HCT116 (cell line): Measurements from ENCODE around the gene SACM1L. TPM values are rescaled to one million over a fixed set of nuclear protein-coding genes. Genes with fewer than 3 reads are reported as not detected.

Source experiments
- ATAC-seq: fragments of 200-7000 bp; cut with Tn5 transposase; 2 replicates; pipeline ENCODE4 v1.9.1; 2020; ENCODE audit warnings: mild to moderate bottlenecking, moderate library complexity
- BruUV-seq: library from RNA; stranded (reverse); fragments of 400-500 nt; replicated peaks from 2 replicates; lab custom pipeline; 2021; lab: Mats Ljungman, UMichigan
- CTCF ChIA-PET: fragments of 300-600 bp; sonication (Branson Sonifier 250); formaldehyde crosslinking; loops from one replicate; lab custom pipeline; 2021; ENCODE audit warnings: antibody characterized with exemption; lab: Charles Lee
- POLR2A ChIA-PET: fragments of 300-600, 350-600 bp; sonication (Branson Sonifier 250); formaldehyde crosslinking; loops from one replicate; lab custom pipeline; 2021; ENCODE audit warnings: antibody characterized with exemption; lab: Charles Lee
- RAD21 ChIA-PET, 2 experiments: fragments of 300-600 bp; sonication (Branson Sonifier 250); formaldehyde crosslinking; loops; one replicate each; lab custom pipeline; 2023; ENCODE audit warnings: low total read pairs in 2 of 2; ENCODE audit not compliant: uncharacterized antibody in 2 of 2, unreplicated experiment in 2 of 2, low non-redundant PET in 1 of 2; lab: Charles Lee
- DNase-seq: peaks from one replicate; pipeline ENCODE4 v3.0.0-alpha.2; 2010; ENCODE audit warnings: low read depth, low spot score
- H2AFZ ChIP-seq: fragments of 200-600 bp; shearing (Covaris generic), sonication (generic); 2 replicates; pipeline ENCODE4 v1.6.1; 2017; ENCODE audit warnings: low read depth, mixed run types, mixed read lengths, antibody characterized with exemption, low read length; ENCODE audit not compliant: poor library complexity, severe bottlenecking
- H3K27ac ChIP-seq: 2 replicates; pipeline ENCODE4 v1.5.1; 2012; ENCODE audit warnings: low read depth, low read length
- H3K27me3 ChIP-seq: fragments of 200-600 bp; sonication (generic); 2 replicates; pipeline ENCODE4 v1.6.1; 2016; ENCODE audit warnings: mixed run types, low read length, mixed read lengths; ENCODE audit not compliant: insufficient read depth
- H3K36me3 ChIP-seq, 2 experiments: fragments of 200-500 bp in 1 of 2; fragments of 200-600 bp in 1 of 2; sonication (Bioruptor generic) in 1 of 2; sonication (generic) in 1 of 2; 2 replicates each; pipeline versions ENCODE4 v1.5.1 to v1.6.1; 2014 to 2016; ENCODE audit warnings: low read length in 2 of 2, inconsistent platforms in 1 of 2, mixed read lengths in 1 of 2, mixed run types in 1 of 2; ENCODE audit not compliant: insufficient read depth in 2 of 2, control insufficient read depth in 1 of 2
- H3K4me1 ChIP-seq, 2 experiments: fragments of 200-600 bp in 1 of 2; sonication (generic) in 1 of 2; 2 replicates each; pipeline versions ENCODE4 v1.5.1 to v1.6.1; 2012 to 2017; ENCODE audit warnings: low read length in 2 of 2, inconsistent platforms in 1 of 2, mild to moderate bottlenecking in 1 of 2, mixed read lengths in 1 of 2, mixed run types in 1 of 2, moderate library complexity in 1 of 2; ENCODE audit not compliant: insufficient read depth in 2 of 2, control insufficient read depth in 1 of 2
- H3K4me2 ChIP-seq: fragments of 200-600 bp; sonication (generic); 2 replicates; pipeline ENCODE4 v1.6.1; 2017; ENCODE audit warnings: mixed run types, low read length, mixed read lengths
- H3K4me3 ChIP-seq, 2 experiments: fragments of 200-600 bp in 1 of 2; sonication (generic) in 1 of 2; replicated peaks in 1 of 2; 2 replicates each; pipeline ENCODE4 v1.5.1; 2011 to 2016; ENCODE audit warnings: low read length in 2 of 2, control low read depth in 1 of 2, low read depth in 1 of 2, mild to moderate bottlenecking in 1 of 2, mixed read lengths in 1 of 2, mixed run types in 1 of 2
- H3K79me2 ChIP-seq: fragments of 200-600 bp; sonication (generic); 2 replicates; pipeline ENCODE4 v1.6.1; 2017; ENCODE audit warnings: mild to moderate bottlenecking, mixed run types, low read length, moderate library complexity, mixed read lengths; ENCODE audit not compliant: insufficient read depth
- H3K9ac ChIP-seq: fragments of 200-600 bp; sonication (generic); 2 replicates; pipeline ENCODE4 v1.6.1; 2016; ENCODE audit warnings: low read length, mixed read lengths
- H3K9me2 ChIP-seq: fragments of 200-600 bp; sonication (generic), shearing (Covaris generic); 2 replicates; pipeline ENCODE4 v1.6.1; 2017; ENCODE audit warnings: mixed run types, mild to moderate bottlenecking, moderate library complexity; ENCODE audit not compliant: insufficient read depth
- H3K9me3 ChIP-seq, 2 experiments: fragments of 200-500 bp in 1 of 2; fragments of 200-600 bp in 1 of 2; sonication (Bioruptor generic) in 1 of 2; sonication (generic) in 1 of 2; 2 replicates each; pipeline ENCODE4 v1.6.1; 2014 to 2017; ENCODE audit warnings: low read length in 2 of 2, mixed read lengths in 2 of 2, inconsistent platforms in 1 of 2, low read depth in 1 of 2, mild to moderate bottlenecking in 1 of 2, mixed run types in 1 of 2, moderate library complexity in 1 of 2; ENCODE audit not compliant: control insufficient read depth in 1 of 2, insufficient read depth in 1 of 2
- H4K20me1 ChIP-seq: fragments of 200-600 bp; sonication (generic), shearing (Covaris generic); 2 replicates; pipeline ENCODE4 v1.6.1; 2017; ENCODE audit warnings: mixed run types, mild to moderate bottlenecking, moderate library complexity; ENCODE audit not compliant: insufficient read depth
- CBX3 ChIP-seq: IDR thresholded peaks from 2 replicates; pipeline ENCODE4 v1.6.1; 2012; ENCODE audit warnings: low read depth
- CEBPB ChIP-seq: IDR thresholded peaks from 2 replicates; pipeline ENCODE4 v1.6.1; 2012; ENCODE audit warnings: low read depth
- CTCF ChIP-seq, 3 experiments: fragments of 200-600 bp in 1 of 3; sonication (generic) in 1 of 3; IDR thresholded peaks in 2 of 3; conservative IDR thresholded peaks in 1 of 3; 2 replicates each; pipeline ENCODE4 v1.5.1; 2012 to 2017; ENCODE audit warnings: low read depth in 2 of 3, low read length in 2 of 3, antibody characterized with exemption in 1 of 3, borderline replicate concordance in 1 of 3, control low read depth in 1 of 3, mild to moderate bottlenecking in 1 of 3, mixed read lengths in 1 of 3, mixed run types in 1 of 3, moderate library complexity in 1 of 3; ENCODE audit not compliant: insufficient read depth in 1 of 3
- EGR1 ChIP-seq: IDR thresholded peaks from 2 replicates; pipeline ENCODE4 v1.6.1; 2012; ENCODE audit warnings: low read depth
- ELF1 ChIP-seq: IDR thresholded peaks from 2 replicates; pipeline ENCODE4 v1.6.1; 2012; ENCODE audit warnings: low read depth, borderline replicate concordance
- EZH2 ChIP-seq: fragments of 200-600 bp; sonication (generic); IDR thresholded peaks from 2 replicates; pipeline ENCODE4 v1.6.1; 2017; ENCODE audit warnings: antibody characterized with exemption, mixed run types
- EZH2phosphoT487 ChIP-seq: fragments of 200-600 bp; IDR thresholded peaks from 2 replicates; pipeline ENCODE4 v1.6.1; 2018; ENCODE audit warnings: antibody characterized with exemption, borderline replicate concordance
- FOSL1 ChIP-seq: IDR thresholded peaks from 2 replicates; pipeline ENCODE4 v1.6.1; 2012; ENCODE audit warnings: low read depth
- JUND ChIP-seq: IDR thresholded peaks from 2 replicates; pipeline ENCODE4 v1.6.1; 2012
- POLR2A ChIP-seq: IDR thresholded peaks from 2 replicates; pipeline ENCODE4 v1.7.0; 2011; ENCODE audit warnings: borderline replicate concordance; ENCODE audit not compliant: insufficient read depth, insufficient read length; ENCODE audit errors: extremely low read depth
- RAD21 ChIP-seq: IDR thresholded peaks from 2 replicates; pipeline ENCODE4 v1.6.1; 2012; ENCODE audit warnings: low read depth, mild to moderate bottlenecking
- SP1 ChIP-seq: IDR thresholded peaks from 2 replicates; pipeline ENCODE4 v1.6.1; 2012; ENCODE audit warnings: low read depth
- SRF ChIP-seq: IDR thresholded peaks from 2 replicates; pipeline ENCODE4 v1.6.1; 2012; ENCODE audit warnings: low read depth
- TCF7L2 ChIP-seq: IDR thresholded peaks from 2 replicates; pipeline ENCODE4 v1.7.0; 2011; ENCODE audit warnings: borderline replicate concordance, inconsistent platforms; ENCODE audit not compliant: insufficient read depth, insufficient read length; ENCODE audit errors: extremely low read depth
- YY1 ChIP-seq: IDR thresholded peaks from 2 replicates; pipeline ENCODE4 v1.6.1; 2011; ENCODE audit warnings: low read length, low read depth, moderate library complexity, mild to moderate bottlenecking; ENCODE audit not compliant: insufficient replicate concordance; ENCODE audit errors: extremely low read depth
- ZNF274 ChIP-seq: fragments of 200-500 bp; sonication (Bioruptor generic); IDR thresholded peaks from 2 replicates; pipeline ENCODE4 v1.6.1; 2014; ENCODE audit warnings: mild to moderate bottlenecking, low read depth, low read length, inconsistent platforms
- intact Hi-C: fragments of 100-400 bp; cut with micrococcal nuclease; formaldehyde crosslinking; loops from 2 replicates; pipeline ENCODE4 v1.10.0; 2022
- total RNA-seq: library from RNA; stranded (reverse); gene quantifications from one replicate; pipeline ENCODE4 v1.2.1, GENCODE V29; 2021; ENCODE audit not compliant: unreplicated experiment
- TF ChIP-seq, protein P1 (sequence below): IDR thresholded peaks from 2 replicates; pipeline ENCODE4 v1.6.1; 2012
- TF ChIP-seq, protein P2 (sequence below): IDR thresholded peaks from 2 replicates; pipeline ENCODE4 v1.6.1; 2011; ENCODE audit warnings: mild to moderate bottlenecking, low read length, moderate library complexity; ENCODE audit not compliant: insufficient replicate concordance; ENCODE audit errors: extremely low read depth

Gene SACM1L
- total RNA-seq, 1 experiment from 2014 or later = 27.3 TPM

GRCh38 chr3:45781271-45781670 is 92.1 kb downstream of the SACM1L start:
- DNase-seq (no peak), ATAC-seq (no peak)
- ChIA-PET CTCF (no interaction called here), RAD21 (no interaction called here)
- Histone ChIP-seq H2AFZ (no peak overlapping the region), H3K9me2 (no peaks in the 10 kb centered on the region)
- TF ChIP-seq CBX3 (no peak), FOSL1 (no peak), EZH2 (no peak), ELF1 (no peak), RAD21 (no peak), SP1 (no peak), JUND (no peak), TCF7L2 (no peak), SRF (no peak), POLR2A (no peak), EGR1 (no peak)
- TF ChIP-seq, protein P1, sequence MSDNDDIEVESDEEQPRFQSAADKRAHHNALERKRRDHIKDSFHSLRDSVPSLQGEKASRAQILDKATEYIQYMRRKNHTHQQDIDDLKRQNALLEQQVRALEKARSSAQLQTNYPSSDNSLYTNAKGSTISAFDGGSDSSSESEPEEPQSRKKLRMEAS = no peak
- TF ChIP-seq, all 23 proteins: peak for 0
- Histone ChIP-seq H3K9me3 (no peaks in the 10 kb centered on the region), H3K36me3 (no peaks in the 10 kb centered on the region), H3K4me1 (peaks cover 0 to 4% of the 10 kb centered on the region in 2 experiments; a peak in 1 of 4 replicates), H3K27me3 (no peaks in the 10 kb centered on the region), H4K20me1 (no peaks in the 10 kb centered on the region), H3K27ac (no peak overlapping the region), H3K79me2 (no peaks in the 10 kb centered on the region), H3K9ac (no peak overlapping the region), H3K4me2 (no peak overlapping the region), H3K4me3 (no peak overlapping the region)
- intact Hi-C loops = no loop called here
- BruUV-seq = no TSS peak
- POLR2A ChIA-PET = no interaction called here

GRCh38 chr3:45781841-45782240 is 92.6 kb downstream of the SACM1L start:
- intact Hi-C loops = no loop called here
- Histone ChIP-seq H3K79me2 (no peaks in the 10 kb centered on the region), H3K27me3 (no peaks in the 10 kb centered on the region), H3K4me3 (no peak overlapping the region), H3K36me3 (no peaks in the 10 kb centered on the region), H3K9me3 (no peaks in the 10 kb centered on the region), H3K4me1 (peaks cover 0 to 4% of the 10 kb centered on the region in 2 experiments; a peak in 1 of 4 replicates), H4K20me1 (no peaks in the 10 kb centered on the region), H3K9me2 (no peaks in the 10 kb centered on the region), H3K9ac (no peak overlapping the region), H3K27ac (no peak overlapping the region), H3K4me2 (no peak overlapping the region), H2AFZ (no peak overlapping the region)
- no peak for DNase-seq
- no peak for ATAC-seq
- ChIA-PET CTCF (no interaction called here), RAD21 (no interaction called here), POLR2A (no interaction called here)
- BruUV-seq = no TSS peak
- no peak for TF ChIP-seq CBX3
- TF ChIP-seq CEBPB = no peak
- no peak for TF ChIP-seq JUND
- no peak for TF ChIP-seq EGR1
- TF ChIP-seq EZH2phosphoT487 = no peak
- no peak for TF ChIP-seq SRF
- TF ChIP-seq YY1 = no peak
- no peak for TF ChIP-seq CTCF (IDR thresholded peaks at IDR 0.05 in 2 of 3, conservative IDR thresholded peaks at IDR 0.05 in 1 of 3; ENCODE audit: borderline replicate concordance in 1 of 3, insufficient read depth in 1 of 3, low read depth in 2 of 3, low read length in 2 of 3)
- TF ChIP-seq, protein P2, sequence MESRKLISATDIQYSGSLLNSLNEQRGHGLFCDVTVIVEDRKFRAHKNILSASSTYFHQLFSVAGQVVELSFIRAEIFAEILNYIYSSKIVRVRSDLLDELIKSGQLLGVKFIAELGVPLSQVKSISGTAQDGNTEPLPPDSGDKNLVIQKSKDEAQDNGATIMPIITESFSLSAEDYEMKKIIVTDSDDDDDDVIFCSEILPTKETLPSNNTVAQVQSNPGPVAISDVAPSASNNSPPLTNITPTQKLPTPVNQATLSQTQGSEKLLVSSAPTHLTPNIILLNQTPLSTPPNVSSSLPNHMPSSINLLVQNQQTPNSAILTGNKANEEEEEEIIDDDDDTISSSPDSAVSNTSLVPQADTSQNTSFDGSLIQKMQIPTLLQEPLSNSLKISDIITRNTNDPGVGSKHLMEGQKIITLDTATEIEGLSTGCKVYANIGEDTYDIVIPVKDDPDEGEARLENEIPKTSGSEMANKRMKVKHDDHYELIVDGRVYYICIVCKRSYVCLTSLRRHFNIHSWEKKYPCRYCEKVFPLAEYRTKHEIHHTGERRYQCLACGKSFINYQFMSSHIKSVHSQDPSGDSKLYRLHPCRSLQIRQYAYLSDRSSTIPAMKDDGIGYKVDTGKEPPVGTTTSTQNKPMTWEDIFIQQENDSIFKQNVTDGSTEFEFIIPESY = no peak
- TF ChIP-seq, protein P1 = no peak
- TF ChIP-seq POLR2A = no peak
- TF ChIP-seq ZNF274 = no peak
